T-helper 22 cell (primary cell): ENCODE data around the gene PPFIA3.
"Not testable (repeated sequence)": the region's sequence is repeated elsewhere in the genome, so short reads cannot be mapped to it uniquely, and the experiment has no call there.

Source experiments
- DNase-seq: peaks from one replicate; pipeline ENCODE4 v3.0.0-alpha.2; 2020; ENCODE audit warnings: low read depth

Gene PPFIA3

GRCh38 chr19:49103331-49104085 lies 15.8 kb upstream of the PPFIA3 start:
- no peak for DNase-seq

GRCh38 chr19:49104229-49104864 lies 15.0 kb upstream of the PPFIA3 start:
- no peak for DNase-seq

GRCh38 chr19:49106648-49107135 lies 12.7 kb upstream of the PPFIA3 start:
- DNase-seq = no peak

GRCh38 chr19:49107625-49108459 lies 11.5 kb upstream of the PPFIA3 start:
- no peak for DNase-seq

GRCh38 chr19:49109051-49109450 lies 10.3 kb upstream of the PPFIA3 start:
- DNase-seq = no peak

- DNase-seq = no peak
Observed at GRCh38 chr19:49109569-49110233, 9.6 kb upstream of the PPFIA3 start.

- DNase-seq = no peak
Observed at GRCh38 chr19:49110567-49110966, 8.8 kb upstream of the PPFIA3 start.

GRCh38 chr19:49111218-49111998 lies 7.9 kb upstream of the PPFIA3 start:
- DNase-seq = no peak

- DNase-seq = peak; percentile 63
Observed at GRCh38 chr19:49113762-49114629, 5.3 kb upstream of the PPFIA3 start, which contains the start of gene LIN7B. Gene LIN7B, plus strand, starts transcription at chr19:49114370. Its CDS starts 35 bp downstream, at chr19:49114405.

GRCh38 chr19:49114630-49115363 lies 4.5 kb upstream of the PPFIA3 start:
- no peak for DNase-seq

- DNase-seq = no peak
Observed at GRCh38 chr19:49116544-49116943, 2.8 kb upstream of the PPFIA3 start.

GRCh38 chr19:49117677-49118564 lies 1.4 kb upstream of the PPFIA3 start:
- DNase-seq = no peak

GRCh38 chr19:49118565-49119410 lies 556 bp upstream of the PPFIA3 start, which contains the start of gene C19orf73:
Gene C19orf73, minus strand, starts transcription at chr19:49119143. Its CDS starts 121 bp downstream, at chr19:49119022.
- DNase-seq = peak; percentile 91

- no peak for DNase-seq
Observed at GRCh38 chr19:49120325-49120683, 960 bp downstream of the PPFIA3 start.

- no peak for DNase-seq
Observed at GRCh38 chr19:49120868-49121267, 1.5 kb downstream of the PPFIA3 start.

GRCh38 chr19:49121841-49122240 lies 2.5 kb downstream of the PPFIA3 start:
- DNase-seq = not testable (repeated sequence)

- not testable (repeated sequence) for DNase-seq
Observed at GRCh38 chr19:49123285-49123684, 3.9 kb downstream of the PPFIA3 start.
